ENCODE data around the gene RAB3IL1. TPM values are rescaled to one million over a fixed set of nuclear protein-coding genes. Genes with fewer than 3 reads are reported as not detected.

The RAB3IL1 gene
- total and polyA plus RNA-seq, 9 of the 15 experiments (the other 6 are each of a cell fraction or from before 2014, with no cell fraction given) = 0.15 to 42.6 (median 15.5) TPM

DNA sequence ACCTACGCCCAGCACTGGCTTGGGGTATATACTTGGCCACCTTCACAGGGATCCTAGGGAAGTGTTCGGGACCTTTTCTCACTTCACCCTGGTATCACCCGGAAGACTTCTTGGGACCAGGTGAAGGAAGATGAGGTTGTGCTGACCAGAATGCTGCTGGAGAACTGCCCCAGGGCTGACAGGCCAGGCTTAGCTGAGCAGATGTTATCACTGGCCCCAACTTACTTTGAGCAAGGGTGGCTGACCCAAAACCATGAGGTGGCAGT lies 45.6 kb upstream of the RAB3IL1 start (continued):
- TF ChIP-seq, protein P1, sequence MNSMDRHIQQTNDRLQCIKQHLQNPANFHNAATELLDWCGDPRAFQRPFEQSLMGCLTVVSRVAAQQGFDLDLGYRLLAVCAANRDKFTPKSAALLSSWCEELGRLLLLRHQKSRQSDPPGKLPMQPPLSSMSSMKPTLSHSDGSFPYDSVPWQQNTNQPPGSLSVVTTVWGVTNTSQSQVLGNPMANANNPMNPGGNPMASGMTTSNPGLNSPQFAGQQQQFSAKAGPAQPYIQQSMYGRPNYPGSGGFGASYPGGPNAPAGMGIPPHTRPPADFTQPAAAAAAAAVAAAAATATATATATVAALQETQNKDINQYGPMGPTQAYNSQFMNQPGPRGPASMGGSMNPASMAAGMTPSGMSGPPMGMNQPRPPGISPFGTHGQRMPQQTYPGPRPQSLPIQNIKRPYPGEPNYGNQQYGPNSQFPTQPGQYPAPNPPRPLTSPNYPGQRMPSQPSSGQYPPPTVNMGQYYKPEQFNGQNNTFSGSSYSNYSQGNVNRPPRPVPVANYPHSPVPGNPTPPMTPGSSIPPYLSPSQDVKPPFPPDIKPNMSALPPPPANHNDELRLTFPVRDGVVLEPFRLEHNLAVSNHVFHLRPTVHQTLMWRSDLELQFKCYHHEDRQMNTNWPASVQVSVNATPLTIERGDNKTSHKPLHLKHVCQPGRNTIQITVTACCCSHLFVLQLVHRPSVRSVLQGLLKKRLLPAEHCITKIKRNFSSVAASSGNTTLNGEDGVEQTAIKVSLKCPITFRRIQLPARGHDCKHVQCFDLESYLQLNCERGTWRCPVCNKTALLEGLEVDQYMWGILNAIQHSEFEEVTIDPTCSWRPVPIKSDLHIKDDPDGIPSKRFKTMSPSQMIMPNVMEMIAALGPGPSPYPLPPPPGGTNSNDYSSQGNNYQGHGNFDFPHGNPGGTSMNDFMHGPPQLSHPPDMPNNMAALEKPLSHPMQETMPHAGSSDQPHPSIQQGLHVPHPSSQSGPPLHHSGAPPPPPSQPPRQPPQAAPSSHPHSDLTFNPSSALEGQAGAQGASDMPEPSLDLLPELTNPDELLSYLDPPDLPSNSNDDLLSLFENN (IDR thresholded peaks at IDR 0.05; ENCODE audit: low read depth in 2 of 2, low read length in 2 of 2) = 0 out of 4 replicates have a peak, but pooled peaks of 1 of the 2 experiments have one; percentile 5
- TF ChIP-seq, protein P2, sequence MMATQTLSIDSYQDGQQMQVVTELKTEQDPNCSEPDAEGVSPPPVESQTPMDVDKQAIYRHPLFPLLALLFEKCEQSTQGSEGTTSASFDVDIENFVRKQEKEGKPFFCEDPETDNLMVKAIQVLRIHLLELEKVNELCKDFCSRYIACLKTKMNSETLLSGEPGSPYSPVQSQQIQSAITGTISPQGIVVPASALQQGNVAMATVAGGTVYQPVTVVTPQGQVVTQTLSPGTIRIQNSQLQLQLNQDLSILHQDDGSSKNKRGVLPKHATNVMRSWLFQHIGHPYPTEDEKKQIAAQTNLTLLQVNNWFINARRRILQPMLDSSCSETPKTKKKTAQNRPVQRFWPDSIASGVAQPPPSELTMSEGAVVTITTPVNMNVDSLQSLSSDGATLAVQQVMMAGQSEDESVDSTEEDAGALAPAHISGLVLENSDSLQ (IDR thresholded peaks at IDR 0.05) = peak; percentile 72
- TF ChIP-seq SNRNP70 (optimal IDR thresholded peaks at IDR 0.05; ENCODE audit: low read depth, low read length) (no peak), CHD7 (IDR thresholded peaks at IDR 0.05; ENCODE audit: low read depth, low read length) (peak; percentile 19), ZNF707 (CRISPR knock-in tag; conservative IDR thresholded peaks at IDR 0.05) (no peak)

All from K562 (cell line).